ENCODE measurements around the gene IQSEC3. TPM values are rescaled to one million over a fixed set of nuclear protein-coding genes. Genes with fewer than 3 reads are reported as not detected.
A peak's percentile ranks its signal among the peaks of the same experiment; 100 is the strongest.

The IQSEC3 gene
- total RNA-seq, 1 experiment from 2014 or later, result not detected

DNA sequence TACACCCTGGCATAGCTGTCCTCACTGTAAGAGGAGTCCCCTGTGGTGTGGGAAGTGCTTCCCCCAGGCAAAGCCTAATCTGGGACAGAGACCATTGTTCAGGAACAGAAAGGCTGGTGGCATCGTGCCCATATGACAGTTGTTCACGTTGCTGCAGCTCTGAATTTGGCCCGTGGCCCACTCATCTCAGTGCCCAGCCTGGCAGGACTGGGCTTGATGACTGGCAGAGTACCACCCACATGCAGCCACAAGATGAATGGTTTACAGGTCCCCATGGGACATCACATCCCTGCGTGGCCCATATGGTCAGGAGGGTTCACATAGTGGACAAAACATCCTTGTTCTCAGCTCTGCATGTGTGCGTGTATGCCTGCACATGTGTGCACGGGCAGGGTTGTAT is 17.5 kb downstream of the IQSEC3 start:
- Histone ChIP-seq H3K36me3 (ENCODE audit: insufficient read depth, low read length, poor library complexity, severe bottlenecking) (no peaks in the 10 kb centered on the region), H3K27ac (ENCODE audit: low read depth, low read length, poor library complexity, severe bottlenecking) (no peak overlapping the region), H3K4me3 (ENCODE audit: low read depth, low read length, poor library complexity, severe bottlenecking) (no peak overlapping the region), H3K4me1 (ENCODE audit: insufficient read depth, low read length, poor library complexity, severe bottlenecking) (peaks cover 7% of the 10 kb centered on the region), H3K27me3 (replicated peaks; ENCODE audit: insufficient read depth, low read depth, low read length, poor library complexity) (no peaks in the 10 kb centered on the region), H3K9me3 (ENCODE audit: low read depth, low read length, poor library complexity, severe bottlenecking) (no peaks in the 10 kb centered on the region)
- ChIA-PET POLR2A (ENCODE audit: low non-redundant PET) (no interaction called here), CTCF (no interaction called here)
- DNase-seq (ENCODE audit: low spot score), result peak; percentile 75
- intact Hi-C loops (cut with micrococcal nuclease; ENCODE audit: unreplicated experiment), result no loop called here
- no peak for TF ChIP-seq EZH2 (IDR thresholded peaks at IDR 0.05; ENCODE audit: borderline replicate concordance, low read depth, low read length, poor library complexity, severe bottlenecking)
- TF ChIP-seq, protein P1, sequence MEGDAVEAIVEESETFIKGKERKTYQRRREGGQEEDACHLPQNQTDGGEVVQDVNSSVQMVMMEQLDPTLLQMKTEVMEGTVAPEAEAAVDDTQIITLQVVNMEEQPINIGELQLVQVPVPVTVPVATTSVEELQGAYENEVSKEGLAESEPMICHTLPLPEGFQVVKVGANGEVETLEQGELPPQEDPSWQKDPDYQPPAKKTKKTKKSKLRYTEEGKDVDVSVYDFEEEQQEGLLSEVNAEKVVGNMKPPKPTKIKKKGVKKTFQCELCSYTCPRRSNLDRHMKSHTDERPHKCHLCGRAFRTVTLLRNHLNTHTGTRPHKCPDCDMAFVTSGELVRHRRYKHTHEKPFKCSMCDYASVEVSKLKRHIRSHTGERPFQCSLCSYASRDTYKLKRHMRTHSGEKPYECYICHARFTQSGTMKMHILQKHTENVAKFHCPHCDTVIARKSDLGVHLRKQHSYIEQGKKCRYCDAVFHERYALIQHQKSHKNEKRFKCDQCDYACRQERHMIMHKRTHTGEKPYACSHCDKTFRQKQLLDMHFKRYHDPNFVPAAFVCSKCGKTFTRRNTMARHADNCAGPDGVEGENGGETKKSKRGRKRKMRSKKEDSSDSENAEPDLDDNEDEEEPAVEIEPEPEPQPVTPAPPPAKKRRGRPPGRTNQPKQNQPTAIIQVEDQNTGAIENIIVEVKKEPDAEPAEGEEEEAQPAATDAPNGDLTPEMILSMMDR (conservative IDR thresholded peaks at IDR 0.05; ENCODE audit: low read depth, low read length), result no peak
- BruUV-seq (replicated peaks), result no TSS peak

DNA sequence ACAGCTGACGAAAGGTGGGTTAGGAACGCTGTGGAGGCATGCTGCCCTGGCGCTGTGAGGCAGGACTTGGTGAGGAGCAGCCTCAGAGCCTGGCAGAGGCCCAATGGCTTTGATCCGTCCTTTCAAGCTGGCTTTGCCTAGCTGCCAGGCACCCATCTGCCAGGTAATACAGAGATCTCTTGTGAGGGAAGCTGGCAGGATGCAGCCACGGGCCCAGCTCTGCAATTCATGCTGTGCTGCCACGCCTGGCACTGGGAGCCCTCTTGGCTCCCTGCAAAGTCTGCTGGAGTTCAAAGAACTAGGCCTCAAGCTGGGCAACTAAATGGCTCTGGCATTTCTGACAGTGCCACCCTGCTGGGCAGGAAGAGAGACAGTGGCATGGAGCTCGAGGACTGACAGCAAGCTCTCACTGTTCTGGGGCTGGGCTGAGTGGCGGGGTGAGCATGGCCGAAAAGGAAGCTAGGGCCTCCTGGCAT is 18.7 kb downstream of the IQSEC3 start:
- Histone ChIP-seq H3K4me3 (ENCODE audit: low read depth, low read length, poor library complexity, severe bottlenecking) (no peak overlapping the region), H3K4me1 (ENCODE audit: insufficient read depth, low read length, poor library complexity, severe bottlenecking) (peaks cover 7% of the 10 kb centered on the region), H3K36me3 (ENCODE audit: insufficient read depth, low read length, poor library complexity, severe bottlenecking) (no peaks in the 10 kb centered on the region), H3K27me3 (replicated peaks; ENCODE audit: insufficient read depth, low read depth, low read length, poor library complexity) (no peaks in the 10 kb centered on the region), H3K27ac (ENCODE audit: low read depth, low read length, poor library complexity, severe bottlenecking) (no peak overlapping the region), H3K9me3 (ENCODE audit: low read depth, low read length, poor library complexity, severe bottlenecking) (no peaks in the 10 kb centered on the region)
- POLR2A ChIA-PET (ENCODE audit: low non-redundant PET), result interaction anchor here (0.7 kb wide), 1 partner anchor 153 kb away, joined by 3 read pairs; no protein-coding TSS in a partner anchor
- peak; percentile 63 for DNase-seq (ENCODE audit: low spot score)
- intact Hi-C loops (cut with micrococcal nuclease; ENCODE audit: unreplicated experiment), result no loop called here
- CTCF ChIA-PET, result no interaction called here
- TF ChIP-seq EZH2 (IDR thresholded peaks at IDR 0.05; ENCODE audit: borderline replicate concordance, low read depth, low read length, poor library complexity, severe bottlenecking), result no peak
- TF ChIP-seq, protein P1 (conservative IDR thresholded peaks at IDR 0.05; ENCODE audit: low read depth, low read length), result no peak
- BruUV-seq (replicated peaks), result no TSS peak

DNA sequence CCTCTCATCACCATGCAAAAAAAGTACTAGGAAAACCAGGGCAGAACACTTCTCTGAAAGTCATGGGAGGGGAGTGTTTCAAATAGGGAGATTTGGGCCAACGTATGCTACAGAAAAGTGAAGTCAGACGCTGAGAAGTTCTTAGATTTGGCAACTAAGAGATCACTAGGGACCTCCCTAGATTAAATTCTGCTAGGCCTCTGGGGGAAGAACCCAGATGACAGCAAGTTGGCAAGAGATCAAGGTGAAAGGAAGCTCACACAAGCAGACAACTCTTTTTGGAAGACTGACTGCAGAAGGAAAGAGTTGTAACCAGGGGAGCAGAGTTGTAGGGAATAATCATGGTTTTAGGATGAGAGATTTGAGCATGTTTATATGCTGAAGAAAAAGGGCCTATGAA is 20.7 kb downstream of the IQSEC3 start:
- DNase-seq (ENCODE audit: low spot score), result no peak
- peaks cover 7% of the 10 kb centered on the region for H3K4me1 ChIP-seq (ENCODE audit: insufficient read depth, low read length, poor library complexity, severe bottlenecking)
- ChIA-PET POLR2A (ENCODE audit: low non-redundant PET) (no interaction called here), CTCF (no interaction called here)
- no peaks in the 10 kb centered on the region for H3K27me3 ChIP-seq (replicated peaks; ENCODE audit: insufficient read depth, low read depth, low read length, poor library complexity)
- H3K9me3 ChIP-seq (ENCODE audit: low read depth, low read length, poor library complexity, severe bottlenecking), result no peaks in the 10 kb centered on the region
- intact Hi-C loops (cut with micrococcal nuclease; ENCODE audit: unreplicated experiment), result no loop called here
- no peak overlapping the region for H3K27ac ChIP-seq (ENCODE audit: low read depth, low read length, poor library complexity, severe bottlenecking)
- no TSS peak for BruUV-seq (replicated peaks)
- H3K4me3 ChIP-seq (ENCODE audit: low read depth, low read length, poor library complexity, severe bottlenecking), result no peak overlapping the region
- no peaks in the 10 kb centered on the region for H3K36me3 ChIP-seq (ENCODE audit: insufficient read depth, low read length, poor library complexity, severe bottlenecking)
- TF ChIP-seq, protein P1 (conservative IDR thresholded peaks at IDR 0.05; ENCODE audit: low read depth, low read length), result no peak
- no peak for TF ChIP-seq EZH2 (IDR thresholded peaks at IDR 0.05; ENCODE audit: borderline replicate concordance, low read depth, low read length, poor library complexity, severe bottlenecking)

All from A673 (cell line).